HG03280 (cell line): ENCODE measurements around the gene CFAP46.
"Not testable (repeated sequence)": the region's sequence is repeated elsewhere in the genome, so short reads cannot be mapped to it uniquely, and the experiment has no call there.

Experiments
- ATAC-seq: cut with Tn5 transposase; IDR thresholded peaks from one replicate; pipeline ENCODE4 v1.9.1; 2021; ENCODE audit warnings: mild to moderate bottlenecking, moderate library complexity; ENCODE audit not compliant: unreplicated experiment

CFAP46 gene

DNA sequence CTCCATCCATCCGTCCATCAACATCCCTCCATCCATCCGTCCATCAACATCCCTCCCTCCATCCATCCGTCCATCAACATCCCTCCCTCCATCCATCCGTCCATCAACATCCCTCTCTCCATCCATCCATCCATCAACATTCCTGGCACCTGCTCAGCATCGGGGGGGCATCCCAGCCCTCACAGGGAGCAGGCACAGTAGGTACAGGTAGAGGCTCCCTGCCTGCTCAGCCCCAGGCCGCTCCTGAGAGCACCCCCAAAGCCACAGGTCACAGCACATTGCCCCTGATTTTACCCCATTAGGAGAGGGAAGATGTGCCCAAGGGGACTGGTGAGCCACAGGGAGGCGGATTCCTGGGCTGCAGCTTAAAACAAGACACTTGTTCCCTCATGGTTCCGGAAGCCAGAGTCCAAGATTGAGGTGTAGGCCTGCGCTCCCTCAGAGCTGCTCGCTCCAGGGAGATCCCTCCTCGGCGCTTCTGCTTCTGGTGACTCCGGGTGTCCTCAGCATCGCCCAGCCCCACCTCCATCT is 21.1 kb upstream of the CFAP46 start:
- no peak for ATAC-seq

DNA sequence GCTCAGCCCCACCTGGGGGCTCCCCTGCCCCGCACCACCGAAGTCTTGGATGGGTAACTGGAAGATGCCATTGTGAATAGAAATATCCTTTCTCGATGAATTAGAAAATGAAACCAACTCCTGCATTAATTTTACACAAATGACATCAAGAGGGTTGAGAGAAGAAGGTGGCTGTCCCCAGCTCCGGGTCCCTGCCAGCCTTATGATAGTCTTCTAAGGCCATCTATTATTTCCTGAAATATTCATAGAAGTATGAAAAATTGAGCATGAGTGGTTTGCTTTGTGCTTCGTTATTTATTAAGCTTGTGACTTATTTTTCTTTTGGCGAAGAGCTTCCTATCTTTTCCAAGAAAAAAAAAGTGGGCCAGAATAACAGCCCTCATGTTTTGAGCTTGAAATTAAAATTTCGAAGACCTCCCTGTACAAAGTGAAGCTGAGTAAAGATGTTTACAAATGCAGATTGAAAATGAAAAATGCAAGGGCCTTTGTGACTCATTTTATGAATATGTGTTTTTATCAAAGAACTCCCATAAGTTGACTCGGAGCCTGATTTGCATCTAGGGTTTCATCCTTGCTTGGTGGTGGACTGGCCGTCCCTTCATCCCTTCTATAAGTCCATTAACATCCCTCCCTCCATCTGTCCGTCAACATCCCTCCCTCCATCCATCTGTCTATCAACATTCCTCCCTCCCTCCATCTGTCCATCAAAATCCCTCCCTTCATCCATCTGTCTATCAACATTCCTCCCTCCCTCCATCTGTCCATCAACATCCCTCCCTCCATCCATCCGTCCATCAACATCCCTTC is 20.5 kb upstream of the CFAP46 start:
- no peak for ATAC-seq

DNA sequence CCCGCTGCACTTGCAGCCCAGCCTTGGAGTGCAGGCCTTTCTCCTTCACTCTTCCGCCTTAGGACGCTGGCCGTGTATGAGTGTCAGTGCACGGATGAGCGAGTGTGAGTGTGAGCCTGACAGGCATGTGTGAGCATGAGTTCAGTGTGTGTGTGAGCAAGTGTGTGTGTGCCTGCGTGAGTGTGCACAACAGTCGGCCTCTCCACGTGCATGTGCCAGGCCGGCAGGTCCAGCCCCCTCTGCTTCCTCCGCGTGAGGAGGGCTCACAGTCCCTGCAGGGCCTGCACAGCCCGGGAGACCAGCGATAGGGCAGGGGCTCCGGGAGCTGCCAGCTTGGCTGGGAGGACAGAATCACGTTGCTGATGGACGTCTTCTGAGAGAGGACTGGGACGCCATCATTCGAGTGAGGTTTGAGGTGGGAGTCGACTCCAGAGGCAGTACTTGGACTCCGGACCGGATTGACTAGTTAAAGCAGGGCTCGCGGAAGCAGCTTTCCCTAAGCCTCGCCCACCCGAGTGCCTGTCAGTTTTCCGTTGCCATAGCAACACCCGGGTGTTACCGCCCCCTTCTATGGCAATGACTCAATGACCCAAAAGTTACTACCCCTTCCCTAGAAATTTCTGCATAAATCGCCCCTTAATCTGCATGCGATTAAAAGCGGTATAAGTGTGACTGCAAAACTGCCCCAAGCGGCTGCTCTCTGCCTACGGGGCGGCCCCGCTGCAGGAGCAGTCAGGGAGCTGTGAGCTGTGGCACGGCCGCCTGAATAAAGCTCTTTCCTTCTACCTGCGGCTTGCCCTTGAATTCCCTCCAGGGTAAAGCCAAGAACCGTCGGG is 19.6 kb upstream of the CFAP46 start:
- no peak for ATAC-seq

DNA sequence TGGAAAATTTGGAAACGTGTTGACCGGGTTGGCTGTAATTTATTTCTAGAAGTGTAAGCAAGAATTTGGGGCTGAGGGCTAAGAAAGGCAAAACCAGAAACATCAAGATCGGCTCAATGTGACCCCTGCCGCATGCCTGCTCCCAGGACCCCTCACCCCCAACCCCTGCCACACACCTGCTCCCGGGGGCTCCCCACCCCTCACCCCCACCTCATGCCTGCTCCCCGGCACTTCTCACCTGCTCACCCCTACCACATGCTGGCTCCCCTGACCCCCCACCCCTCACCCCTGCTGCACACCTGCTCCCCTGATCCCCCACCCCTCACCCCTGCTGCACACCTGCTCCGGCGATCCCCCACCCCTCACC is 19.0 kb upstream of the CFAP46 start:
- no peak for ATAC-seq

DNA sequence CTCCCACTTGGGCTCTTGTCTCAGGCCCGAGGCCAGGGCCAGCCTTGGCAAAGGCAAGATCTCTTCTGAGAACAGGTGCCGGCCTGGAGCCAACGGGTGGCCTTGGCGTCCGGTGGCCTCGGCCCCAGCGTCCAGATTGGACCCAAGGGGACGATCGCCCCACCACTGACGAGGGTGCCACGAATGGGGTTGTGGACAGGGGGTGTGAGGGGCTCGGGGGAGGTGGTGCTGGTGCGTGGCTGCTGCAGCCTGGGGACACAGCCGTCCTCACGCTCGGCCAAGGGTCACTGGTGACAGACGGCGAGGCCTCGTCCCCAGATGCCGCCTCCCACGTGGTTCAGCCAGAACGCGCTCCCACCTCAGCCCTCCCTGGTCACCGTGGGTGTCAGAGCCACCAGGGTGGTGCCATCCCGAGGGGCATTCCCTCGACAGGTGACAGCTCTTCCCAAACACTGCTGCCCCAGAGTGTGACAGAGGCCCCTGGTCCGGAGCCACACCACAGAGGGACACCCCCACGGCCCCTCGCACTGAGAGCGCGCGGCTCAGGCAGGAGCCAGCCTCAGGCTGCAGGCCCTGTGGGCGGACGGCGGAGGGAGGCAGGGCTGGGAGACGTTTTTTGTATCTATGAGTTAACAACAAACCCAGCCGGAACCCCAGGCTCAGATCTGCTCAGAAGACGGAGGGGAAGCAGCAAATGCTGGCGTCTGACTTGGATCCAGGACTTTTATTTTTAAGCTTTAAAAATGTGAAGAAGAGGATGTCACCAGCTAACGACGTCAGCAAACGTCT is 18.5 kb upstream of the CFAP46 start:
- ATAC-seq, result no peak

DNA sequence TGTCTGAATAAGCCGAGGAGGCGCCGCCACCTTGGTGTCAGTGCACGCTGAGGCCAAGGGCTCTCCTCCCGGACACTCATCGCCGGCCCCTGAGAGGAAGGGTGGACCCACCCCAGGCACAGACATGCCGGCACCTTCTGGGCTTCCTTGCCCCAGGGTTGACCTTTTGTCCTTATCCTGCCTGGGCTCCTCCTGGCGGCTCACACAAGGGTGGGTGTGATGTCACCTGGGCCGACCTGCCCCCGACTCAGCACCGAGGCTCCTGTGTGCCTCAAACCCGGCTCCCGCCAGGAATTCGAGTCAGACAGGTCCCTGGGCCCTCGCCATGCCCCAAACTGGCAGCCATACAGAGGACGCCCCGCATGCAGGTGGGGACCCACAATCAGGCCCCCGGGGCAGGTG is 17.7 kb upstream of the CFAP46 start:
- no peak for ATAC-seq

DNA sequence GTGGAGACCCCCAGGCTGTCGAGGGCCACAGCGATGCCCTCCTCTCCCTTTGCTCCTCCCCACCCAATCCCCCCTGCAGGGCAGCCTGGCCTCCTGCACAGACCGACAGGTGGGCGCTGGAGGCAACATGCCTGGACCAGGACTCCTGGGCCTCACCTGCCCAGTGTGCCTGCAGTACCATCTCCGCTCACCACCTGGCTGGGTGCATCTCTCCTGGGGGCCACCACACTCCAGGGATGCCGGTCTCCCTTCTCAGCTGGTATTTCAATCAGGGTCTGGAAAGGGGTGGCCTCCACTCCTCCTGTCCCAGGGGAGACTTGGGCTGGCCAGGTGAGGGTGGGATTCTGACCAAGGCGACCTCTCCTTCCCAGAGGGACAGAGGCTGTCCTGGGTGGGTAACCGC is 17.2 kb upstream of the CFAP46 start:
- no peak for ATAC-seq

DNA sequence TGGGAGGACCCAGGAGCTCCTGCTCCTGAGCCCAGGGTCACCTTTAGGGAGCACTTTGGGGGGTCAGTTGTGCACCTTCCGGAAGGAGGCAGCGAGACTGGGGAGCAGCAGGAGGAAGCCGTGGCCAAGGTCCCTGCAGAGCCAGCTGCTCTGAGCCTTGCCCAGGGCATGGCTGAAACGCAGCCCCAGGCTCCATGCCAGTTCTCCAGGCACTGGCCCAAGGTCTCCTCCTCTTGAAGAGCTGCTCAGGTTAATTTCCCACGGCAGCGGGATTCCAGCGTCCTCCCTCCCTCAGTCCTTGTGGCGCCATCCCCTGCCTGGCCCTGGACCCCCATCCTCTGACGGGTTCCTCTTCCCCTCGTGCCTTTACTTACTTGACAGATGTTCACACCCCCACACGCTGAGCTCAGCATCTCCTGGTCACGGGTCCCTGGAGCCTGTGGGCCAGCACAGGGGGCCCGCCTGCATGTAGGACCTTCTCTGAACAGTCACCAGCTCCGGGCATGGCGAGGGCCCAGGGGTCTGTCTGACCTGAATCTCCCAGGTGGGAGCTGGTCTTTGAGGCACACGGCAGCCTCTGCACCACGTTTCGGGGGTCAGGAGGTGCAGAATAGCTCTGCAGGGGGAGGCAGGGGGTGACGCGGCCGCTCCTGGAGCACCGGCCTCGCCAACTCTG is 16.7 kb upstream of the CFAP46 start:
- no peak for ATAC-seq

DNA sequence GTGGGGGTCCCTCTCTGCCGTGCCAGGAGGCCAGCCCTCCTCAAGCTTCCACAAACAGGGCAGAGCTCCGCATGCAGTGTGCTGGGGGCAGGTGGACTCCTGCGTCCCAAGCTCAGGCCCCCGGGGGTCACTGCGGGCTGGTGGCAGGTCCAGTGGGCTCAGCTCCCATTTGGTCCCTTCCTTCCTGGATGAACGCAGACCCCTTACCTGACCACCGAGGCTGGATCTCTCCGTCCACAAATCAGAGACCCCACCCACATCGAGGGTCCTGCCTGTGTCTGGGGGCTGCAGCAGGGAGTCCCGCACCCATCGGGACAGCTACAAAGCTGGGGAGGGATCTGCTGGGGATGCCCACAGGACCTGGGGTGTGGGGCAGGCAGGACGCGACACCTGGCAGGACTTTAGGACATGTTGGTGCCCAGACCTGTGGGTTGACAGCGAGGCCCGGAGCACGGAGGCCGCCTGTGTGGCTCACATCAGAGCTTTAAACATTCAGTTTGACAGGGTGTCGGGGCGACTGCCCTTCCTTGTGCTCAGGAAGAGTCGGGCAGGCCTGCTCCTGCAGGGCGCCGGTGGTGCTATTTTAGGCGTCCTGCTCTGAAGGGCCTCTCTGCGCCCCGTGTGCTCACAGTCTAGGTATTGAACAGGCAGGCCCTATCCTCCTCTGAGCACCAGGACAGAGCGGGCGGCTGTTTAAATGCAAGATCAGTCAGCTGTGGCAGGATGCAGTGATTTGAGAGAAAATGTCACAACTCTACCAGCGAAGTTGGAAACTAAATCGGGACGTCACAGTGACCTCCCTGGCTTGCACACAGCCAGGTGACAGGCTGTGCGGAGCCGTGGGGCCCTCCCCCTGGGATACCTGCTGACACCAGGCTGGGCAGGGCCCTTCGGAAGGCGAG is 15.9 kb upstream of the CFAP46 start:
- ATAC-seq, result no peak

DNA sequence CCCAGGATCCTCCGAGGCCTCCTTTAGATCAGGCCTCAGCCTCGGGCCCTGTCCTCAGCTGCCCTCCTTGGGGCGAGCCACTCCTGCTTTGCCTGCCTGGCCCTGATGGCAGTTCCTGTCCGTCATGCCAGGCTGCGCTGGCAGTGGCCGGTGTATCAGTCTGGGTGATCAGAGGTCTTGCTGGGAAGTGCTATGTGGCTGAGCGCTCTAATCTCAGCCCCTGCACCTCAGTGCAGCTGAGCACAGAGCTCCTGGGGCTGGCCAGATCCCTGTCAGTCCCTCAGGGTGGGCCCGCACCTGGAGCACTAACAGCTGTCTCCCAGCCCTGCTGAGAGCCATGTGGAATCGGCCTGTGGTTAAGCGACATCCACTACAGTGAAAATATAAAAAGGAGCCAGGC is 14.8 kb upstream of the CFAP46 start:
- no peak for ATAC-seq

DNA sequence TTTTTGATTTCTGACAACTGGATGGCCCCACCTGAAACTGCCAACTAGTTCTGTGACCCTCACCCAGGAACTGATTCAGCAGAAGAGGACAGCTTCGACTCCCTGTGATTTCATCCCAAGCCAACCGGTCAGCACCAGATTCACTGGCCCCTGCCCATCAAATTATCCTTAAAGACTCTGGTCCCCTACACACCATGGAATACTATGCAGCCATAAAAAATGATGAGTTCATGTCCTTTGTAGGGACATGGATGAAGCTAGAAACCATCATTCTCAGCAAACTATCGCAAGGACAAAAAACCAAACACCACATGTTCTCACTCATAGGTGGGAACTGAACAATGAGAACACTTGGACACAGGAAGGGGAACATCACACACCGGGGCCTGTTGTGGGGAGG is 13.9 kb upstream of the CFAP46 start:
- not testable (repeated sequence) for ATAC-seq

DNA sequence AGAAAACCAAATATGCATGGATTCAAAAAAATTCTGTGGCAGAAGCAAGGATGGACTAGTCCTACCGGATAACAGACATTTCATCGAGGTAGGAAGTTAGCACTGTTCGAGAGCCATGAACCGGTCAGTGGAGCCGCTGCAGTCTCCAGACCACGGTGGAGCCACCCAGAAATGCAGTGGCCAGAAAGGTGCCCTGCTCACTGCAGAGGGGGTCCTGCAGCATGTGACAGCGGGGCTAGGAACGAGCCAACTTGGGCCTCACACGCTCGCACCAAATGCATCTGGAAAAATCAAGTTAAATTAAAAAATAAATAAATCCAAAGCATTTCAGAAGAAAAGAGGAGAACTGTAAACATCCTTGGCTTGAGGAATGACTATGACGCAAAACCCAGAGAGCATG is 13.1 kb upstream of the CFAP46 start:
- no peak for ATAC-seq

DNA sequence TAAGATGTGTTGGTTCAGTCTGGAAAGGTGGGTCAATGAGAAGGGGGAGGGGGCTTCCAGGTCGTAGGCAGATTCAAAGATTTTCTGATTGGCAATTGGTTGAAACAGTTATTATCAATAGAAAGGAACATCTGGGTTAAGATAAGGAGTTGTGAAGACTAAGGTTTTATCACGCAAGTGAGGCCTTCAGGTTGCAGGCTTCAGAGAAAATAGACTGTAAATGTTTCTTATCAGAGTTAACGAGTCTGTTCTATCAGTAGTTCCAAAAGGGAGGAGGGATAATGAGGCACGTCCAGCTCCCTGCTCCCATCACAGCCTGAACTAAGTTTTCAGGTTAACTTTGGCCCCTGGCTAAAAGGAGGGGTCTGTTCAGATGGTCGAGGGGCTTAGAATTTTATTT is 11.1 kb upstream of the CFAP46 start:
- no peak for ATAC-seq

DNA sequence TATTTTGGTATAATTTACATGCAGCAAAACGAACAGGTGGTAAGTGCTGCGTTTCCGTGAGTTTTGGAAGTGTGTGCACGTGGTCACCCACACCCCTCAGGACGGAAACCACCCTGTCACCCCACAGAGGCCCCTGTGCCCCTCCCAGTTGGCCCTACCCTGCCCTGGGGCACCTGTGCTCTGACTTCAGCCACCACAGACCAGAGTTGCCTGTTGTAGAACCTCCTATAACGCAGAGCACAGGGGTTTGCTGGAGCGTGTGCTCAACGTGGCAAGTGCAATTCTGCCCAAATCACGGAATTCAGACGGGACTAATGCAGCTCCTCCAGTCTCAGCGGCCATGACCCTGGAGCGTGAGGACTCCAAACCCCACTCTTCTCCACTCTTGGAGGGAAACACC is 9.6 kb upstream of the CFAP46 start:
- no peak for ATAC-seq

DNA sequence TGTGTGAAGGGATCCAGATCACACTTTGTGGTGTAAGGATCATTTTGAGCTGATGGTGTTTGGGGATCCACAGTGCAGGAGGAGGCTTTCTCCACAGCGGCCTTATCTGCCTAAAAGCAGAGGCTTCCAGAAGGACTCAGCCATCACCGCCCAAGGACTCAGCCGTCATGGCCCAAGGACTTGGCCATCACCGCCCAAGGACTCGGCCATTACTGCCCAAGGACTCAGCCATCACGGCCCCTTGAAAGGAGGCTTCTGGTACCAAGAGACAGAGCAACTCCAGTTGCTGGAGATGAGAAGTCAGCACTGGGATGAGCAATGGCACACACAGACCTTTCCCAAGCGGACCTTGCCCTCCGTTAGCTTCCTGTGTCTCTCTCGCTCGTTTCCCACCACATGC is 6.0 kb upstream of the CFAP46 start:
- ATAC-seq, result no peak

DNA sequence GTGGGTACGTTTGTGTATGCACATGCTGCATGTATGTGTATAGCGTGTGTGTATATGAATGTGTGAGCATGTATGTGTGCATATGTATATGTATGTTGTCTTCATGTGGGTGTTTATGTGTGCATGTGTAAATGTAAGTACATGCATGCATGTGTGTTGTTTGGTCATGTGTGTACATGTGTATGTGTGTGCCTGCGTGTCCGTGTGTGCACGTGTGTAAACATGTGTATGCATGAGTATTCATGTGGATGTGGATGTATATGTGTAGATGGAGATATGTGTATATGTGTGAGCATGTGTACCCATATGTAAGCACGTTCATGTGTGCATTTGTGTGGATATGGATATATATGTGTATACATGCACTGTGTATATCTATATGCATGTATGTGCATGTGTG is 5.5 kb upstream of the CFAP46 start:
- ATAC-seq, result no peak

DNA sequence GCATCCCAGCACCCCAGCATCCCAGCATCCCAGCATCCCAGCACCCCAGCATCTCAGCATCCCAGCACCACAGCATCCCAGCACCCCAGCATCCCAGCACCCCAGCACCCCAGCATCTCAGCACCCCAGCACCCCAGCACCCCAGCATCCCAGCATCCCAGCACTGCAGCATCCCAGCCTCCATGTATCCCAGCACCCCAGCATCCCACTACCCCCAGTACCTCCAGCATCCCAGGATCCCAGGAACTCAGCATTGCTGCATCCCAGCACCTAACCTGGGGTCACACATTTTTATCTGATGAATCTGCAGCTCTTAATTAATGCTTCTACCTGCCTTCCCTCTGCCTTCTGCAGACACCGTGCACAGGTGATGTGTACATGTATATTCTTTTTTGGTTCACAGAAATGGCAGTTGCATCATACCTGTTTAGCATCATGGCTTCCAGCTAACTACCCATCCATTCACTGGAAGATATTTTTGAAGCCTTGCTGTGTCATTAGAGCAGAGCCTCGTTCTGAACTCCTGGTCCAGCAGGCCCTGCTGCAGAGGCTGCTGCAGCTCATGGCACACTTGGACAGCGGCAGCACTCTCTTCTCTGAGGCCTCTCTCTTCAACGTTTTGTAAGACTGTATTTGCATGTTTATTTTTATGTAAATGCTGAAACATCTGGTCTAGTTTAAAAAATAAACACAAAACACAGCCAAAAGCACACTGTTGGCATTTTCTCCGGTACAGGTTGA is 4.6 kb upstream of the CFAP46 start:
- no peak for ATAC-seq

DNA sequence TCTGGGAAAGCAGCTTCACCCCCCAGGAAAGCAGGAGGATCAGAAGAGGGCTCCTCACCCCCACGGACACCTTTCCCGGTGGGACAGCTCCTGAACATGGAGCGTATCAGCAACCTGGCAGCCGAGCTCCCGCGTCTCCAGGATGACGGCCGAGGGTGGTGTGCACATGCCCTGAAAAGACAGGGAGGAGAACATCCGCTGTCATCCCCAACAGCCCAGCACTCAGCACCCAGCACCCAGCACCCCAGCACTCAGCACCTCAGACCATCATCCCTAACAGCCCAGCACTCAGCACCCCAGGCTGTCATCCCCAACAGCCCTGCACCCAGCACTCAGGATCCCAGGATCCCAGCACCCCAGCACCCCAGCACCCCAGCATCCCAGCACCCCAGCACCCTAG is 3.9 kb upstream of the CFAP46 start:
- ATAC-seq, result no peak

DNA sequence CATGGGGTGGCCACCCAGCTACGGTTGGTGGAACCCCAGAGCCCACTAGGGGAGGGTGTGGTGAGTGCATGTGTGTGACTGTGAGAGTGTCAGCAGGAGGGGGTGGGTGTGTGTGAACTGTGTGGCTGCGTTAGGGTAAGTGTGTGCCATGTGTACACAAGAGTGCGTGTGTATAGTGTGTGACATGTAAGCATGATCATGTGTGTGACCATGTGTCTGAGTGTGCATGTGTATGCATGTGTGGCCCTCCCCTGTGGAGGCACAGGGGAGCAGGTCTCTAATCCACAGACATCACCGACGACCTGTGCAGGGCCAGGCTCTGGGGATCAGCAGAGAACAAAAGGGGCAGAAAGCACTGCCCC is 3.5 kb upstream of the CFAP46 start:
- no peak for ATAC-seq
